Measurements from ENCODE around the gene CBX2. TPM values are rescaled to one million over a fixed set of nuclear protein-coding genes. Genes with fewer than 3 reads are reported as not detected.
A peak's percentile ranks its signal among the peaks of the same experiment; 100 is the strongest.

The CBX2 gene
- total and polyA plus RNA-seq, 4 donors, result 1.4 to 13.5 (median 3.0) TPM

- TF ChIP-seq CTCF (IDR thresholded peaks at IDR 0.05; ENCODE audit: control extremely low read depth, extremely low read depth), result no peak
- peaks cover 20 to 87% (median 81%) of the 10 kb centered on the region in 3 donors for H3K27me3 ChIP-seq (ENCODE audit: control insufficient read depth in 3 of 3, insufficient read depth in 3 of 3, low read length in 2 of 3)
- H3K9me3 ChIP-seq (ENCODE audit: control insufficient read depth in 4 of 4, insufficient read depth in 3 of 4, low read length in 3 of 4), result peaks cover 0 to 4% (median 0%) of the 10 kb centered on the region in 4 donors
- 7 to 12% methylated on average over 11 of the region's 11 CpGs for WGBS, 2 donors
- ATAC-seq (ENCODE audit: insufficient read depth, low FRiP score) (no peak), DNase-seq (no peak)
- no peak overlapping the region for H3K9ac ChIP-seq (ENCODE audit: insufficient read depth in 1 of 2, low read length in 2 of 2)
- no peak overlapping the region for H3K4me3 ChIP-seq
- peaks cover 0 to 39% (median 8%) of the 10 kb centered on the region in 5 donors for H3K4me1 ChIP-seq (ENCODE audit: control insufficient read depth in 5 of 5, insufficient read depth in 5 of 5, low read length in 5 of 5)
- no peaks in the 10 kb centered on the region for H3K36me3 ChIP-seq (ENCODE audit: control insufficient read depth in 4 of 4, insufficient read depth in 4 of 4, low read length in 4 of 4)
- H3K27ac ChIP-seq (ENCODE audit: low read depth in 1 of 2, low read length in 1 of 2), result no peak overlapping the region
These were observed 24.2 kb downstream of the CBX2 start for GRCh38 chr17:79802039-79802735.

GRCh38 chr17:79802736-79803420, 24.9 kb downstream of the CBX2 start:
- Histone ChIP-seq H3K36me3 (ENCODE audit: control insufficient read depth in 4 of 4, insufficient read depth in 4 of 4, low read length in 4 of 4) (no peaks in the 10 kb centered on the region), H3K9ac (ENCODE audit: insufficient read depth in 1 of 2, low read length in 2 of 2) (no peak overlapping the region), H3K27me3 (ENCODE audit: control insufficient read depth in 3 of 3, insufficient read depth in 3 of 3, low read length in 2 of 3) (peaks cover 20 to 94% (median 88%) of the 10 kb centered on the region in 3 donors), H3K27ac (ENCODE audit: low read depth in 1 of 2, low read length in 1 of 2) (no peak overlapping the region), H3K9me3 (ENCODE audit: control insufficient read depth in 4 of 4, insufficient read depth in 3 of 4, low read length in 3 of 4) (peaks cover 0 to 7% (median 0%) of the 10 kb centered on the region in 4 donors), H3K4me1 (ENCODE audit: control insufficient read depth in 5 of 5, insufficient read depth in 5 of 5, low read length in 5 of 5) (peaks cover 0 to 37% (median 8%) of the 10 kb centered on the region in 5 donors), H3K4me3 (no peak overlapping the region)
- ATAC-seq (ENCODE audit: insufficient read depth, low FRiP score), result no peak
- TF ChIP-seq CTCF (IDR thresholded peaks at IDR 0.05; ENCODE audit: control extremely low read depth, extremely low read depth), result no peak
- peak in 1 of 3 donors; percentile 27 for DNase-seq
- WGBS, 2 donors, result 5 to 6% methylated on average over 44 to 57 of the region's 57 CpGs

GRCh38 chr17:79803421-79803996, 25.6 kb downstream of the CBX2 start:
- H3K4me1 ChIP-seq (ENCODE audit: control insufficient read depth in 5 of 5, insufficient read depth in 5 of 5, low read length in 5 of 5), result peaks cover 0 to 30% (median 5%) of the 10 kb centered on the region in 5 donors
- ATAC-seq (ENCODE audit: insufficient read depth, low FRiP score) (no peak), DNase-seq (no peak)
- no peak overlapping the region for H3K27ac ChIP-seq (ENCODE audit: low read depth in 1 of 2, low read length in 1 of 2)
- H3K27me3 ChIP-seq (ENCODE audit: control insufficient read depth in 3 of 3, insufficient read depth in 3 of 3, low read length in 2 of 3), result peaks cover 20 to 96% (median 91%) of the 10 kb centered on the region in 3 donors
- no peak overlapping the region for H3K4me3 ChIP-seq
- TF ChIP-seq CTCF (IDR thresholded peaks at IDR 0.05; ENCODE audit: control extremely low read depth, extremely low read depth), result no peak
- WGBS, 2 donors, result 6 to 8% methylated on average over 31 of the region's 31 CpGs
- H3K36me3 ChIP-seq (ENCODE audit: control insufficient read depth in 4 of 4, insufficient read depth in 4 of 4, low read length in 4 of 4), result no peaks in the 10 kb centered on the region
- peaks cover 0 to 7% (median 0%) of the 10 kb centered on the region in 4 donors for H3K9me3 ChIP-seq (ENCODE audit: control insufficient read depth in 4 of 4, insufficient read depth in 3 of 4, low read length in 3 of 4)
- H3K9ac ChIP-seq (ENCODE audit: insufficient read depth in 1 of 2, low read length in 2 of 2), result no peak overlapping the region

Measured in lung (tissue), 12 donors.